Esophagus squamous epithelium (tissue), 5 donors: ENCODE results near the gene SH3GL3. TPM values are rescaled to one million over a fixed set of nuclear protein-coding genes. Genes with fewer than 3 reads are reported as not detected.
A peak's percentile ranks its signal among the peaks of the same experiment; 100 is the strongest.

ENCODE experiments used
- DNase-seq: peaks from one replicate; lab custom pipeline; 2025; lab: John Stamatoyannopoulos, UW
- H3K27ac ChIP-seq, 4 donors: fragments of 200-600 bp; sonication (generic); one replicate each; pipeline ENCODE4 v1.5.1; 2016 to 2019; ENCODE audit warnings: mild to moderate bottlenecking in 1 of 4
- H3K27me3 ChIP-seq, 4 donors: fragments of 200-600 bp; sonication (generic); 1 replicate in 3 of 4; 2 replicates in 1 of 4; pipeline versions ENCODE4 v1.5.1 to v1.6.0; 2017 to 2021; ENCODE audit warnings: antibody characterized with exemption in 1 of 4
- H3K36me3 ChIP-seq, 3 donors: fragments of 200-600 bp; sonication (generic); one replicate each; pipeline ENCODE4 v1.5.1; 2016 to 2019
- H3K4me1 ChIP-seq, 3 donors: fragments of 200-600 bp; sonication (generic); one replicate each; pipeline ENCODE4 v1.5.1; 2017 to 2019
- H3K4me3 ChIP-seq, 4 donors: fragments of 200-600 bp; sonication (generic); 1 replicate in 3 of 4; 2 replicates in 1 of 4; pipeline ENCODE4 v1.5.1; 2016 to 2019; ENCODE audit warnings: mild to moderate bottlenecking in 2 of 4, moderate library complexity in 1 of 4
- H3K9me3 ChIP-seq, 3 donors: fragments of 200-600 bp; sonication (generic); one replicate each; pipeline ENCODE4 v1.5.1; 2016 to 2019
- CTCF ChIP-seq, 6 experiments: fragments of 450-650 bp in 4 of 6; fragments of 200-600 bp in 2 of 6; sonication (generic) in 2 of 6; IDR thresholded peaks; one replicate each; pipeline ENCODE4 v1.5.1; 2016 to 2019; ENCODE audit warnings: antibody characterized with exemption in 6 of 6, mild to moderate bottlenecking in 4 of 6, moderate library complexity in 4 of 6
- POLR2A ChIP-seq, 4 donors: fragments of 450-650 bp; IDR thresholded peaks; one replicate each; pipeline ENCODE4 v1.6.1; 2017; ENCODE audit warnings: antibody characterized with exemption in 4 of 4, mild to moderate bottlenecking in 4 of 4, moderate library complexity in 3 of 4
- WGBS, 2 donors: methylation state at CpG; one replicate each; pipeline ENCODE4 v1.1.5; 2018; 5-methylcytosine and 5-hydroxymethylcytosine counted together
- intact Hi-C: fragments of 100-400 bp; cut with DNase I; formaldehyde crosslinking; loops from one replicate; pipeline ENCODE4 v1.15.0; 2022
- total RNA-seq, 4 donors: library from RNA; depleted of rRNA; stranded (reverse); fragments of >200 nt; gene quantifications; one replicate each; pipeline ENCODE4 v1.1.0, GENCODE V29; 2016
- donor health status: DM: yes; HTN: yes; CAD: no.

Gene SH3GL3
- 1 to 10 TPM in 3 of 4 donors, under 1 TPM in 1; 0.57 to 5.7 (median 2.1) TPM for total RNA-seq

DNA sequence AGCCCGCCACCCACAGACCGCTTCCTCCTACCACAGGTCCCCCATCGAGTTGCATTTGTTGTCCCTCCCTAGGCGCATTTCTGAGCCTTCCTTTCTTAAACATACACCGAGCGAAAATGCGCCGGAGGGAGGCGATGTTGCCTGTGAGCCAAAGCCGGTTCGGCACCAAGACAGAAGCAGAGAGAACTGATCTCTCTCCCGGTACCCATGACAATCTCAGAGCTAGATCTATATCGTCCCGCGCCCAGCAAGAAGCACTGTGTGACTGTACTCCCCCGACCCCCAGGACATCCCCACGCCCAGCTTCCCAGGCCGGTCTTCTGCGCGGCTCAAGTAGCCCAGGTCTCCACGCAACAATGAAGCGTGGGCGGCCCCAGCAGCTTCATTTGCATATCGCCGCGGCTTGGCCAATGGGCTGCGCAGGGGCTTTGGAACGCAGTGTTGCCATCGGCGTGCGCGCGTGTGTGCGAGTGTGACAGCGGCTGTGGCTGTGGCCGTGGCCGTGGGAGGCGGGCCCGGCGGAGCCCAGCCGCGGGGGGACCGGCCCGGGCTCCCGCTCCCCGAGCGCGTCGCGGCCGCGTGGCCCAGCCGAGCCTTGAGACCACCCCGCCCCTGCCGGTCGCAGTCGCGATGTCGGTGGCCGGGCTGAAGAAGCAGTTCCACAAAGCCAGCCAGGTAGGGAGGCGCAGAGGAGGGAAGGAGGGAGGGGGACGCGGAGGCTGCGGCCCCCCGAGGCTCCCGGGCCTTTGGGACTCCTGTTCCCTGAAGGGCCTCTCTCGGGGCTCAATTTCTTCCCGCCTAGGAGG is at the start of gene SH3GL3:
SH3GL3 (plus strand) TSS at position 438 of the 806 bp plus-strand sequence; CDS start at position 631, 193 bp downstream.
- Histone ChIP-seq H3K4me3 (peak within 1 kb of the TSS; percentile 47 to 70 (median 64)), H3K36me3 (no peaks in the 10 kb centered on the region), H3K27me3 (peaks cover 0 to 49% (median 0%) of the 10 kb centered on the region in 4 donors), H3K9me3 (no peaks in the 10 kb centered on the region), H3K27ac (peak within 1 kb of the TSS in 3 of 4 donors; percentile 18 to 81 (median 22)), H3K4me1 (peaks cover 7 to 21% (median 13%) of the 10 kb centered on the region in 3 donors)
- 2 to 6% methylated on average over 11 to 26 of the region's 68 CpGs for WGBS, 2 donors
- intact Hi-C loops, result loop anchor here (5.0 kb wide), 1 partner anchor 110 kb away; no protein-coding TSS in a partner anchor
- DNase-seq, result peak; percentile 19
- TF ChIP-seq CTCF (IDR thresholded peaks at IDR 0.05), result peak in 5 of 6 experiments; percentile 18 to 50 (median 23)
- peak in 1 of 4 donors; percentile 22 for TF ChIP-seq POLR2A (IDR thresholded peaks at IDR 0.05)

- Histone ChIP-seq H3K27me3 (peaks cover 0 to 34% (median 0%) of the 10 kb centered on the region in 4 donors), H3K4me3 (no peak overlapping the region), H3K27ac (no peak overlapping the region), H3K36me3 (no peaks in the 10 kb centered on the region), H3K4me1 (peaks cover 0 to 18% (median 0%) of the 10 kb centered on the region in 3 donors), H3K9me3 (no peaks in the 10 kb centered on the region)
- no peak for TF ChIP-seq POLR2A (IDR thresholded peaks at IDR 0.05)
- TF ChIP-seq CTCF (IDR thresholded peaks at IDR 0.05), result no peak
- intact Hi-C loops, result no loop called here
- 18 to 29% methylated on average over 8 of the region's 8 CpGs for WGBS, 2 donors
- DNase-seq, result no peak
Observed at GRCh38 chr15:83398626-83399025, 48.5 kb upstream of the SH3GL3 start.

DNA sequence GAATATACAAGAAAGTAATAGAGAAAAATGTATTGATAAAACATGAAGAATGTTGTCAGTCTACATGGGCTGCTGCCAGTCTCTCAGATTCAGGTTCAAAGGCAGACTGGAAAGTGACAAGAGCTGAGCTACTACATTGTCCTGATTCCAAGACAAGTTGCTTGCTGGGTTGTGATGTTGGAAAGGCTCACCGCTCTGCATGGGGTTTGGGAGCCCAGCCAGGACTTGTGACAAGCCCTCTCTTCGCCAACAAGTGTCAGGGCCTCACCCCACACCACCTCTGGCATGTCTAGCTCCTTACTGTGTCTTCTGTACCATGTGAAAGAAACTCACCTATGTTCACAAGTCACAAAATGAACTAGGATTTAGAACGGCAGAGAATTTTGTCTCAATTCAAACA is 43.0 kb upstream of the SH3GL3 start:
- TF ChIP-seq POLR2A (IDR thresholded peaks at IDR 0.05), result no peak
- H3K4me3 ChIP-seq, result no peak overlapping the region
- no peak overlapping the region for H3K27ac ChIP-seq
- H3K9me3 ChIP-seq, result no peaks in the 10 kb centered on the region
- H3K4me1 ChIP-seq, result peaks cover 0 to 1% (median 0%) of the 10 kb centered on the region in 3 donors
- intact Hi-C loops, result no loop called here
- 40 to 47% methylated on average over 3 of the region's 3 CpGs for WGBS, 2 donors
- no peak for DNase-seq
- H3K36me3 ChIP-seq, result no peaks in the 10 kb centered on the region
- H3K27me3 ChIP-seq, result peaks cover 0 to 12% (median 0%) of the 10 kb centered on the region in 4 donors

DNA sequence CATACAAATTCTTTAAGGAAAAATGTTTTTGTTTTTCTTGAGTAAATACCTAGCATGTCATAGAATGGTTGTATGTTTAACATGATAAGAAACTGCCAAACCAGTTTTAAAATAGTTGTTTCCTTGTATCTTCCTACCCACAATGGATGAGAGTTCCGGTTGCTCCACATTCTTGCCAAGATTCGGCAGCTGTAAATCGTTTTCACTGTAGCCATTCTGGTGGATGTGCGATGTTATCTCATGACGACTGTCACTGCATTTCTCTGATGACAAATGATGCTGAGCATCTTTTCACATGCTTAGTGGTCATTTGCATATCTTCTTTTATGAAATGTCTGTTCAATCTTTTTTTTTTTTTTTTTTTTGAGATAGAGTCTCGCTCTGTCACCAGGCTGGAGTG is 36.6 kb upstream of the SH3GL3 start:
- Histone ChIP-seq H3K36me3 (no peaks in the 10 kb centered on the region), H3K9me3 (no peaks in the 10 kb centered on the region), H3K27ac (no peak overlapping the region), H3K4me3 (no peak overlapping the region), H3K4me1 (no peaks in the 10 kb centered on the region), H3K27me3 (peaks cover 0 to 12% (median 0%) of the 10 kb centered on the region in 4 donors)
- TF ChIP-seq POLR2A (IDR thresholded peaks at IDR 0.05), result no peak
- no peak for TF ChIP-seq CTCF (IDR thresholded peaks at IDR 0.05)
- 76 to 78% methylated on average over 6 of the region's 6 CpGs for WGBS, 2 donors
- DNase-seq, result no peak
- intact Hi-C loops, result no loop called here

DNA sequence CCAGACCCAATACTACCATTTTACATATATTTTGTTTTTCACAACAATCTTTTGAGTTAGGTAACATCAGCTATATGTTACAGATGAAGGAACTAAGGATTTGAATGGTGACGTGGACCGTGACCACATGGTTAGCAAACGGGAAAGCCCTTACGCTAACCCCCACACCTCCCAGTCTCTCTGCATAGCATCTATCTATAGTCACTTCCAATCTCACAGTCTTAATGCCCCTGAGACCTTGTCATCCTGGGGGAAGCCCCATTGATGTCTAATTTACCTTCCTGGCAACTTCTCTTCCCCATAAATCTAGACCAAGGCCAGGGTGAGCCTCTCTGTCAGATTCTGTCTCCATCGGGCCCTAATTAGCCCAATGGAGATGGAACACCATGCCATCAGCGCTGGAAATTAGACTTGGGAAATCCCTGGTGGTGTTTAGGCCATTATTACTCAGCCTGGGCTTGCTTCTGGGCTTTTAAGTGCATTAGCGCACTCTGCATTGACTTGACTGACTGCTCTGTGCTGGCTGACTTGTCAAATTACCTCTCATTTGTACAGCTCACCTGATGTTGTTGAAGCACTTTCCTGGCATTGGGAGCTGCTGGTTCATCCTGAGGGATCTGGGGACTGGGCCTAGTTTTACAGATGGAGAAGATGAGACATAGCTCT is 34.0 kb upstream of the SH3GL3 start:
- Histone ChIP-seq H3K4me3 (no peak overlapping the region), H3K36me3 (no peaks in the 10 kb centered on the region), H3K4me1 (no peaks in the 10 kb centered on the region), H3K27ac (no peak overlapping the region), H3K27me3 (peaks cover 0 to 12% (median 0%) of the 10 kb centered on the region in 4 donors), H3K9me3 (no peaks in the 10 kb centered on the region)
- intact Hi-C loops, result no loop called here
- TF ChIP-seq POLR2A (IDR thresholded peaks at IDR 0.05) (no peak), CTCF (IDR thresholded peaks at IDR 0.05) (no peak)
- WGBS, 2 donors, result 74 to 75% methylated on average over 6 to 7 of the region's 7 CpGs
- no peak for DNase-seq
